ENCODE data around the gene SEC14L5.

The SEC14L5 gene

GRCh38 chr16:5062790-5063765 is 104.9 kb downstream of the SEC14L5 start:
- no peaks in the 10 kb centered on the region for H3K27me3 ChIP-seq (ENCODE audit: insufficient read depth, low read length)
- no peak overlapping the region for H2AFZ ChIP-seq (ENCODE audit: low read length)
- H3K27ac ChIP-seq (ENCODE audit: low read depth, low read length, poor library complexity, severe bottlenecking) = no peak overlapping the region
- no peaks in the 10 kb centered on the region for H3K4me1 ChIP-seq (ENCODE audit: insufficient read depth, low read length, severe bottlenecking)
- no peak overlapping the region for H3K9ac ChIP-seq (ENCODE audit: low read length)
- H3K36me3 ChIP-seq (ENCODE audit: insufficient read depth, low read length) = no peaks in the 10 kb centered on the region
- H4K20me1 ChIP-seq (ENCODE audit: insufficient read depth, low read length) = no peaks in the 10 kb centered on the region
- no peaks in the 10 kb centered on the region for H3K9me3 ChIP-seq (ENCODE audit: low read length)
- no peaks in the 10 kb centered on the region for H3F3A ChIP-seq (ENCODE audit: insufficient read depth, low read length)
- TF ChIP-seq EZH2 (IDR thresholded peaks at IDR 0.05; ENCODE audit: borderline replicate concordance, low read length) (no peak), CTCF (IDR thresholded peaks at IDR 0.05; ENCODE audit: low read length) (0 out of 2 replicates have a peak, but pooled peaks have one; percentile 13)
- no peak overlapping the region for H3K4me2 ChIP-seq (ENCODE audit: low read length)
- H3K4me3 ChIP-seq (ENCODE audit: low read depth, low read length, poor library complexity, severe bottlenecking) = no peak overlapping the region
- H3K79me2 ChIP-seq (ENCODE audit: insufficient read depth, low read length) = no peaks in the 10 kb centered on the region
- no peaks in the 10 kb centered on the region for H3K9me2 ChIP-seq (ENCODE audit: low read depth, low read length)

GRCh38 chr16:5064915-5065314 is 106.8 kb downstream of the SEC14L5 start:
- H3K27ac ChIP-seq (ENCODE audit: low read depth, low read length, poor library complexity, severe bottlenecking) = no peak overlapping the region
- H3K9me3 ChIP-seq (ENCODE audit: low read length) = no peaks in the 10 kb centered on the region
- H3K79me2 ChIP-seq (ENCODE audit: insufficient read depth, low read length) = no peaks in the 10 kb centered on the region
- H4K20me1 ChIP-seq (ENCODE audit: insufficient read depth, low read length) = no peaks in the 10 kb centered on the region
- H3K27me3 ChIP-seq (ENCODE audit: insufficient read depth, low read length) = no peaks in the 10 kb centered on the region
- no peaks in the 10 kb centered on the region for H3K36me3 ChIP-seq (ENCODE audit: insufficient read depth, low read length)
- H3K9ac ChIP-seq (ENCODE audit: low read length) = no peak overlapping the region
- H3K4me3 ChIP-seq (ENCODE audit: low read depth, low read length, poor library complexity, severe bottlenecking) = no peak overlapping the region
- H3K4me2 ChIP-seq (ENCODE audit: low read length) = no peak overlapping the region
- no peaks in the 10 kb centered on the region for H3K4me1 ChIP-seq (ENCODE audit: insufficient read depth, low read length, severe bottlenecking)
- no peak overlapping the region for H2AFZ ChIP-seq (ENCODE audit: low read length)
- H3K9me2 ChIP-seq (ENCODE audit: low read depth, low read length) = no peaks in the 10 kb centered on the region
- no peaks in the 10 kb centered on the region for H3F3A ChIP-seq (ENCODE audit: insufficient read depth, low read length)
- no peak for TF ChIP-seq CTCF (IDR thresholded peaks at IDR 0.05; ENCODE audit: low read length)
- no peak for TF ChIP-seq EZH2 (IDR thresholded peaks at IDR 0.05; ENCODE audit: borderline replicate concordance, low read length)

- Histone ChIP-seq H3F3A (ENCODE audit: insufficient read depth, low read length) (no peaks in the 10 kb centered on the region), H3K36me3 (ENCODE audit: insufficient read depth, low read length) (no peaks in the 10 kb centered on the region), H3K79me2 (ENCODE audit: insufficient read depth, low read length) (no peaks in the 10 kb centered on the region), H3K27me3 (ENCODE audit: insufficient read depth, low read length) (no peaks in the 10 kb centered on the region), H3K9me3 (ENCODE audit: low read length) (no peaks in the 10 kb centered on the region), H3K4me3 (ENCODE audit: low read depth, low read length, poor library complexity, severe bottlenecking) (no peak overlapping the region), H2AFZ (ENCODE audit: low read length) (no peak overlapping the region), H3K4me1 (ENCODE audit: insufficient read depth, low read length, severe bottlenecking) (no peaks in the 10 kb centered on the region), H4K20me1 (ENCODE audit: insufficient read depth, low read length) (no peaks in the 10 kb centered on the region), H3K9me2 (ENCODE audit: low read depth, low read length) (no peaks in the 10 kb centered on the region), H3K27ac (ENCODE audit: low read depth, low read length, poor library complexity, severe bottlenecking) (no peak overlapping the region), H3K9ac (ENCODE audit: low read length) (no peak overlapping the region), H3K4me2 (ENCODE audit: low read length) (no peak overlapping the region)
- TF ChIP-seq CTCF (IDR thresholded peaks at IDR 0.05; ENCODE audit: low read length) (no peak), EZH2 (IDR thresholded peaks at IDR 0.05; ENCODE audit: borderline replicate concordance, low read length) (no peak)
These were observed 107.2 kb downstream of the SEC14L5 start for GRCh38 chr16:5065326-5065725.
